GM19468 (cell line): ENCODE measurements around the gene SEPTIN12.
"Not testable (repeated sequence)": the region's sequence is repeated elsewhere in the genome, so short reads cannot be mapped to it uniquely, and the experiment has no call there.

Source experiments
- ATAC-seq: cut with Tn5 transposase; IDR thresholded peaks from one replicate; pipeline ENCODE4 v1.9.1; 2021; ENCODE audit warnings: mild to moderate bottlenecking, moderate library complexity, moderate number of reproducible peaks; ENCODE audit not compliant: unreplicated experiment; ENCODE audit errors: extremely low read depth

Gene SEPTIN12

GRCh38 chr16:4785758-4786433 is 2.2 kb downstream of the SEPTIN12 start:
- no peak for ATAC-seq

DNA sequence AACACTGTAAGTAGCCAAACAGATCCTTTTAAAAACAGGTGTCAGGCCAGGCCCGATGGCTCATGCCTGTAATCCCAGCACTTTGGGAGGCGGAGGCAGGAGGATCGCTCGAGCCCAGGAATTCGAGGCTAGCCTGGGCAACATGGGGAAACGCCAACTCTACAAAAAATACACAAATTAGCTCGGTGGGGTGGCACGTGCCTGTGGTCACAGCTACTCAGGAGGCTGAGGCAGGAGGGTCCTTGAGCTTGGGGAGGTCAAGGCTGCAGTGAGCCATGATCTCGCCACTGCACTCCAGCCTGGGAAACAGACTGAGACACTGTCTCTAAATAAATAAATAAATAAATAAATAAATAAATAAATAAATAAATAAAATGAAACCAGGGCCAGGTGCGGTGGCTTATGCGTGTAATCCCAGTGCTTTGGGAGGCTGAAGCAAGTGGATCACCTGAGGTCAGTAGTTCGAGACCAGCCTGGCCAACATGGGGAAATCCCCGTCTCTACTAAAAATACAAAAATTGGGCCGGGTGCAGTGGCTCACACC is 3.6 kb downstream of the SEPTIN12 start:
- not testable (repeated sequence) for ATAC-seq

DNA sequence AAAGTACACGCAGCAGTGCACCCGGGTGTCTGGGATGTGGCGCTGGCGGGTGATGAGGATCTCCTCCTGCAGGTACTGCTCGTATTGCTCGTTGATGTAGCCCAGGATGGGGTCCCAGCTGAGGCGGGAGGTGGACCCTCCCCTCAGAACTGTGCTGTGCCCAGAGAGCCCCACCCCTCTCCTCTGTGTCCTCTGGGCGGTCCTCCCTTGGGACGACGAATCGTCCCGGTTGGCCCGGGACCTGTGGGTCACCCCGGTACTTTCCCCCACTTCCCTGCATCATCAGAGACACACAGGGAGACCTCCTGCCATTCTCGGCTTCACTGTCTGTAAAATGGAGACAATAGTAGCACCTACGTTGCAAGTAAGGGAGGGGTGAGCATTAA is 4.2 kb downstream of the SEPTIN12 start:
- ATAC-seq = no peak

DNA sequence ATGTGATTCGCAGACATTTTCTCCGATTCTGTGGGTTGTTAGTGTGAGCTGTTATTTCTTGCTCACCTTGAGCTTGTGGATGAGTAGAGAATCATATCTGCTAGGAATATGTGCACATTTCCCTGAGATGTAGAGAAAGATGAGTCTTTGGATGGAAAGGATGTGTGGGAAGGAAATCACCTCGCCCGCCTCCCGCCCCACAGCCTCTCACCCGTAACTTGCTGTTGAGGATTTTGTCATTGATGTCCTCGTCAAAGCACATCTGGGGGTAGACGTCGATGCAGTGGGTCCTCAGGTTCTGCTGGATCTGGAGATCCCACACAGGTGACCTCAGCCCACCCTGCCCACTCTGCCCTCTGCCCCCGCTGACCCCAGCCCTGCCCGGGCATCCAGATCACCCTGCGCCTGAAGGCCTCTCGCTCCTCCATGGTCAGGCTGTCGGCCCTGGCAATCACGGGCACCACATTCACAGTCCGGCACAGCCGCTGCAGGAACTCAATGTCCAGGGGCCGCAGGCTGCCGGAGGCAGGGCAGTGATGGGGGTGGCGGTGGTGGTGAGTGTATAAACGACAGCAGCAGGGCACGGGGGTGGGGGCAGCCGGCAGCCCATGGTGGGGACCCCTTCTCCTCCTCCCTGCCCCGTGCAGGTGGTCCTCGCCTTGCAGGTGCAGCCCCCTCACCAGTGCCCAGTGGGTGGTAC is 4.7 kb downstream of the SEPTIN12 start:
- no peak for ATAC-seq

GRCh38 chr16:4780235-4780634 is 7.9 kb downstream of the SEPTIN12 start:
- ATAC-seq = no peak

GRCh38 chr16:4778050-4778392 is 10.1 kb downstream of the SEPTIN12 start:
- ATAC-seq = no peak

DNA sequence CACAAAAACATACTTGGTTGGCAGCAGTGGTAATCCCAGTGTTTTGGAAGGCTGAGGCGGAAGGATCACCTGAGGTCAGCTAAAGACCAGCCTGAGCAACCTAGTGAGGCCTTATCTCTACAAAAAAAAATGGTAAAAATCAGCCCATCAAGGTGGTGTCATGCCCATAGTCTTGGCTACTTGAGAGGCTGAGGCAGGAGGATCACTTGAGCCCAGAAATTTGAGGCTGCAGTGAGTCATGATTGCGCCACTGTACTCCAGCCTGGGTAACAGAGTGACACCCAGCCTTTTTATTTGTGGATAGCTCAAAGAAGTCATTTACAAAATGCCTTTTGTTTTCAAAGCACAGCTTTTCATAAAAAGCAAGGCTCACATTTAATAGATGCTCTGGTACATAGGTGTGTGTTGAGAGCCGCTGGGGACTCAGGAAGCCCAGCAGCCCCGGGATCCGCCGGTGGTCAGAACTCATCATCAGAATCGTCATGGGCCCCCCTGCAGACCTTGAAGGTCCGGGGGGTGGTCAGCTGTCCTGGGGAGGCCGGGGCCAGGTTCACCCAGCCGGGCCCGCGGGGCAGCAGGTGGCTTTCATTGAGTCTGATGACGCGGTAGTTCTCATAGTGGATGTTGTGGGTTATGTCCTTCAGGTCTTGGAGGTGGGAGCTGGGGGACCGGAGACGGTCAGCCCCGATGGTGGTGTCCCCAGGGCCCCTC is 10.7 kb downstream of the SEPTIN12 start:
- ATAC-seq = no peak

DNA sequence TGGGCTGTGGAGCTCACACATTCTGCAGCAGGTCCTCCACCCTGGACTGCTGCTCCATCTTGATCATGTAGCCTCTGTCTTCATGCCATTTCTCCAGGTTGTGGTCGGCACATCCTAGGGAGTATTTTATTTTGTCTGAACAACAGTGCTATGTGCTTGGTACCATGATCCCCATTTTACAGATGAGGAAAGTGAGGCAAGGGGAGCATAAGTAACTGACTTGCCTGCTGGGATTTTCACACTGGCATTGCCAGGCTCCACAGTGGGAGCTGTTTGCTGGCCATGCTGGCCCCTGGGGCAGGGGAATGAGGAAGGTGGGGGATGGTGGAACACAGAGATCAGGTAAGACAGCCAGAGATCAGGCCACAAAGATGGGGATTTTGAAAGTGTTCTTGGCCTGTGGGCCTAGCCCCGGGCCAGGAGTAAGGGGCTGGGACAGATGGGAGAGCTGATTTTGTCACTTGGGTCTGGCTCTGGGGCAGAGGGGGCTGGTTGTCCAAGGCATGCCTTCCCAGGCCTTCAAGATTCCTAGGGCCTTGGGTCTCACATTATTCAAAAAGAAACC is 11.9 kb downstream of the SEPTIN12 start:
- ATAC-seq = no peak

GRCh38 chr16:4775005-4775404 is 13.1 kb downstream of the SEPTIN12 start:
- no peak for ATAC-seq

- ATAC-seq = no peak
These were observed 15.8 kb downstream of the SEPTIN12 start for GRCh38 chr16:4772351-4772750.

- no peak for ATAC-seq
These were observed 16.5 kb downstream of the SEPTIN12 start for GRCh38 chr16:4771646-4772045.

GRCh38 chr16:4769306-4769638 is 18.9 kb downstream of the SEPTIN12 start:
- no peak for ATAC-seq

GRCh38 chr16:4768549-4769305 is 19.4 kb downstream of the SEPTIN12 start:
- no peak for ATAC-seq

DNA sequence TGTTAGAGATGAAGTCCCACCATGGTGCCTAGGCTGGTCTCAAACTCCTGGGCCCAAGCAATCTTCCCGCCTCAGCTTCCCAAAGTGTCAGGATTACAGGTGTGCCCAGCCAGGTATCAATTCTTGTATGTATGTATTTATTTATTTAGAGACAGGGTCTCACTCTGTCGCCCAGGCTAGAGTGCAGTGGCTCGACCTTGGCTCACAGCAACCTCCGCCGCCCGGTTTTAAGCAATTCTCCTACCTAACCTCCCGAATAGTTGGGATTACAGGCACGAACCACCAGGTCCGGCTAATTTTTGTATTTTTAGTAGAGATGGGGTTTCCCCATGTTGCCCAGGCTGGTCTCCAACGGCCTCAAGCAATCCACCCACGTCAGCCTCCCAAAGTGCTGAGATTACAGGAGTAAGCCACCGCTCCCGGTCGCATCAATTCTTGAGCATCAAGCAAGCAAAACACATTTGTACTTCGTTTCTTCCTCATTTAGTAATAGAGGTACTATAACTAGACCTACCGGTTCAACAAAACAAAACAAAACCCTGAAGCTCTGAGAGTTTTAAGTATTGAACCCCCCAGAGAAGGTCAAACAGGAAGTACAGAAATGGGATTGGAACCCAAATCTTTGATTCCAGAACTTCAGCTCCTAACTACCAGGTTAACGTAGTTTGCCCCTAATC is 20.1 kb downstream of the SEPTIN12 start:
- no peak for ATAC-seq

DNA sequence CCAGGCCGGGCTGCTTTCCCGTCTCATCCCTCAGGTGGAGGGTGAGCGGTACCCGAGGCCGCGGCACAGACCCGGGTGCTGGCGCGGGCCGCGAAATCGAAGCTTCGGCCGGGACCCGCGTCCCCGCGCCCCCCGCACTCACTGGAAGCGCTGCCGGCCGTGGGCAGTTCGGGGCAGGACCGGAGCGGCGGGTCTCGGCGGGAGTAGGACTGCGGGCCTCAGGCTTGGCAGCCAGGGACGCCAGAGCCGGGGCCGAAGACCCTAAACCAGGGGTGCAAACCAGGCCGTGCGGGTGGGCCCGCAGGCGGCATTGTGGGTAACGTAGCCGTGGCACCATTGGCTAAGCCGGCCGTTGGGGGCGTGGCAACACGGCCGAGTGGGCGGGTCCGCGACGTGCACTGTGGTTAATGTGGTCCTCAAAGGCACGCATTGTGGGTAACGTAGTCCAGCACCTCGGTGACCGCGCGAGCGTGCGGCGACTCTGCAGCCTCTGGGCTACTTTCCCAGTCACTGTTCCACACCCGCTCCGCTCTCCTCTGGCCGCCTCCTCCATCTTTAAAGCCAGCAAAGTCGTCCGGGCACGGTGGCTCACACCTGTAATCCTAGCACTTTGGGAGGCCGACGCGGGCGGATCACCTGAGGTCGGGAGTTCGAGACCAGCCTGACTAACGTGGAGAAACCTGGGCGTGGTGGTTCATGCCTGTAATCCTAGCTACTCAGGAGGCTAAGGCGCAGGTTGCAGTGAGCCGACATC is 21.1 kb downstream of the SEPTIN12 start, which contains the start of gene ZNF500:
ZNF500 (minus strand) TSS at position 288 of the 754 bp plus-strand sequence. CDS start 1,184 bp downstream, outside the sequence.
- peak; percentile 80 for ATAC-seq

- no peak for ATAC-seq
These were observed 22.4 kb downstream of the SEPTIN12 start for GRCh38 chr16:4765511-4766474.

- ATAC-seq = no peak
These were observed 24.4 kb downstream of the SEPTIN12 start for GRCh38 chr16:4763791-4764190.

DNA sequence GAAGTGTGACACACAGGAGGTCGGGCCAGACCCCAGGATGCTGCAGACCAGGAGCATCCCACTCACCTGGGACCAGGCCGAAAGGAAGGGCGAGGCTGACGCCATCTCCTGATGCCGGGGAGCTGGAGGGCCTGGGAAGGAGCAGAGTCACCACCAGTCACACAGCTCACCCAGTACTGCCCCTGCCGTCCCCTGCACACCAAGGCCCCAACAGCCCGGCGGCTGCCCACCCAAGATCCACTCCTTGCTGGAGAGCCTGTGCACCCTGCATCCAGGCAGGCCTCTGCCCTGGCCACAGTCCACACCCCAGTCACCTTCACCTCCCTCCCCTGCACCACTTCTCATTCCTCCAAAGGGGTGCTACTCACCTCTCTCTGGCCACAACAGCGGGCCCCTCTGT is 25.9 kb downstream of the SEPTIN12 start:
- no peak for ATAC-seq
